Ascending aorta (tissue), 2 donors: ENCODE data around the gene FER1L5. TPM values are rescaled to one million over a fixed set of nuclear protein-coding genes. Genes with fewer than 3 reads are reported as not detected.
A peak's percentile ranks its signal among the peaks of the same experiment; 100 is the strongest.

Experiments used
- DNase-seq, 2 donors: peaks; one replicate each; pipeline ENCODE4 v3.0.0-alpha.2; 2019; ENCODE audit warnings: low spot score in 2 of 2
- H3K27ac ChIP-seq, 2 donors: fragments of 200-600 bp; sonication (generic); one replicate each; pipeline ENCODE4 v1.5.1; 2016 to 2017; ENCODE audit warnings: mild to moderate bottlenecking in 1 of 2
- H3K27me3 ChIP-seq: fragments of 200-600 bp; sonication (generic); one replicate; pipeline ENCODE4 v1.5.1; 2017
- H3K36me3 ChIP-seq, 2 donors: fragments of 200-600 bp; sonication (generic); one replicate each; pipeline ENCODE4 v1.5.1; 2016
- H3K4me1 ChIP-seq, 2 donors: fragments of 200-600 bp; sonication (generic); one replicate each; pipeline ENCODE4 v1.5.1; 2016 to 2017; ENCODE audit warnings: mild to moderate bottlenecking in 1 of 2
- H3K4me3 ChIP-seq, 2 donors: fragments of 200-600 bp; sonication (generic); one replicate each; pipeline ENCODE4 v1.5.1; 2016 to 2017; ENCODE audit warnings: mild to moderate bottlenecking in 1 of 2
- H3K9me3 ChIP-seq, 2 donors: fragments of 200-600 bp; sonication (generic); one replicate each; pipeline ENCODE4 v1.5.1; 2016
- intact Hi-C: fragments of 100-400 bp; cut with DNase I; formaldehyde crosslinking; loops from one replicate; pipeline ENCODE4 v1.15.1; 2023
- total RNA-seq: library from RNA; depleted of rRNA; stranded (reverse); fragments of >200 nt; gene quantifications from one replicate; pipeline ENCODE4 v1.1.0, GENCODE V29; 2016
- TF ChIP-seq, protein P1 (sequence below), 3 experiments: fragments of 200-600 bp in 2 of 3; fragments of 450-650 bp in 1 of 3; sonication (generic) in 2 of 3; IDR thresholded peaks; one replicate each; pipeline ENCODE4 v1.5.1; 2016 to 2019; ENCODE audit warnings: antibody characterized with exemption in 3 of 3, mild to moderate bottlenecking in 1 of 3, moderate library complexity in 1 of 3

The FER1L5 gene
- total RNA-seq: not detected

DNA sequence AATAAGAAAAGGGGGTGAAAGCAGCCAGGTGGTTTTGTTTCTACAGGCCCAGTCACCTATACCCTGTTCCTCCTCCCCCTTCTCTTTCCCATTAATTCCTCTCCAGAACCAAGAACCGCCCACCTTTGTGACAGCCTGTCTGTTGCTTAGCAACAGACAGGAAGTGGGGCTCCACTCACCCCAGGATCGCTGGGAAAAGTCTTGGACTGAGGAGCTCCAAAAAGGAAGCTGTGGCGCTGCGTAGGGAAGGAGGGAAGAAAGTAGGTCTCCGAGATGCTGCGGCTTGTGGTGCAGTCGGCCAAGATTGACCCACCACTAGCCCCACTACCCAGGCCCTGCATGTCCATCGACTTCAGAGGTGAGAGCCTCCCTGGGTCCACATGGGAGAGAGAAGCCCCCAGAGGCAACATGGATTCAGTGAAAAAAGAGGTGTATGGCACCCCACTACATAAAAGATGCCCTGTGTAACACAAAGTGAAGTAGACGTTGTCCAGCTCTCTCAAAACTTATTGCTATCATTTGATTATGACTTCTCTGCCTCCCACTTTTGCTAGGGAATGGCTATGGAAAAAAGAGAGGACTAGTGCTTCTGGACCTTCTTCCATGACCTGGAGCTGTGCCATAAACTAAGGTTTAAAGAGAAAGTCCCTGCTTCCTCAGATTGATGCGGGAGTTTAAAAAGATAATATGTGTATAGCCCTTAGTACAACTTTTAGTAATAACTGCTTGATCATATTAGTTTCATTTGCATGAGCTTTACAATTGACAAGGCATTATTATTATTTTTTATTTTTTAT lies at the start of gene FER1L5:
FER1L5 (plus strand) TSS at position 201 of the 797 bp plus-strand sequence; CDS start at position 274, 73 bp downstream.
- TF ChIP-seq, protein P1, sequence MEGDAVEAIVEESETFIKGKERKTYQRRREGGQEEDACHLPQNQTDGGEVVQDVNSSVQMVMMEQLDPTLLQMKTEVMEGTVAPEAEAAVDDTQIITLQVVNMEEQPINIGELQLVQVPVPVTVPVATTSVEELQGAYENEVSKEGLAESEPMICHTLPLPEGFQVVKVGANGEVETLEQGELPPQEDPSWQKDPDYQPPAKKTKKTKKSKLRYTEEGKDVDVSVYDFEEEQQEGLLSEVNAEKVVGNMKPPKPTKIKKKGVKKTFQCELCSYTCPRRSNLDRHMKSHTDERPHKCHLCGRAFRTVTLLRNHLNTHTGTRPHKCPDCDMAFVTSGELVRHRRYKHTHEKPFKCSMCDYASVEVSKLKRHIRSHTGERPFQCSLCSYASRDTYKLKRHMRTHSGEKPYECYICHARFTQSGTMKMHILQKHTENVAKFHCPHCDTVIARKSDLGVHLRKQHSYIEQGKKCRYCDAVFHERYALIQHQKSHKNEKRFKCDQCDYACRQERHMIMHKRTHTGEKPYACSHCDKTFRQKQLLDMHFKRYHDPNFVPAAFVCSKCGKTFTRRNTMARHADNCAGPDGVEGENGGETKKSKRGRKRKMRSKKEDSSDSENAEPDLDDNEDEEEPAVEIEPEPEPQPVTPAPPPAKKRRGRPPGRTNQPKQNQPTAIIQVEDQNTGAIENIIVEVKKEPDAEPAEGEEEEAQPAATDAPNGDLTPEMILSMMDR (IDR thresholded peaks at IDR 0.05): no peak
- H3K36me3 ChIP-seq: no peaks in the 10 kb centered on the region
- H3K4me1 ChIP-seq: peaks cover 0 to 4% of the 10 kb centered on the region in 2 donors
- H3K9me3 ChIP-seq: peaks cover 0 to 4% of the 10 kb centered on the region in 2 donors
- no peak within 1 kb of the TSS for H3K27ac ChIP-seq
- DNase-seq: no peak
- intact Hi-C loops: no loop called here
- peak within 1 kb of the TSS in 1 of 2 donors; percentile 12 for H3K4me3 ChIP-seq
- H3K27me3 ChIP-seq: no peaks in the 10 kb centered on the region

DNA sequence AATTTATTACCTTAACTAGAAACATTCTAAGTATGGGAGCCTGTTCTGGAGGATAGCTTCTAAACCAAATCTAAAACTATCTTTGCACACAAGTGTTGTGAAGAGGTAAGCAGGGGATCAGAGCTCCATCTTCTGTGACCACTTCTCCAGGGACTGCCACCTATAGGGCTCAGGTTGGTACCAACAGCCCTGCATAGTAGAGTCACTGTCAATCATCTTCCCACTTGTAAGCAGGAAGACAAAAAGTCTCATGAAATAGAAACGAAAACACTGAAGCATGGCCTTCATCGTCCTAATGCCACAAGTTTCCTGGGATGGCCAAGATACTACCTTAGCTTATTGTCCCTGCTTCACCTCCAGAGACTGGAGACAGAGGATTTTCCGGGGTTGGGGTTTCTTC lies 48.3 kb upstream of the FER1L5 start:
- no peak overlapping the region for H3K27ac ChIP-seq
- no peak for DNase-seq
- no peak overlapping the region for H3K4me3 ChIP-seq
- TF ChIP-seq, protein P1 (IDR thresholded peaks at IDR 0.05): no peak
- intact Hi-C loops: no loop called here
- peaks cover 47 to 65% of the 10 kb centered on the region in 2 donors for H3K36me3 ChIP-seq
- no peaks in the 10 kb centered on the region for H3K27me3 ChIP-seq
- no peaks in the 10 kb centered on the region for H3K4me1 ChIP-seq
- H3K9me3 ChIP-seq: no peaks in the 10 kb centered on the region

DNA sequence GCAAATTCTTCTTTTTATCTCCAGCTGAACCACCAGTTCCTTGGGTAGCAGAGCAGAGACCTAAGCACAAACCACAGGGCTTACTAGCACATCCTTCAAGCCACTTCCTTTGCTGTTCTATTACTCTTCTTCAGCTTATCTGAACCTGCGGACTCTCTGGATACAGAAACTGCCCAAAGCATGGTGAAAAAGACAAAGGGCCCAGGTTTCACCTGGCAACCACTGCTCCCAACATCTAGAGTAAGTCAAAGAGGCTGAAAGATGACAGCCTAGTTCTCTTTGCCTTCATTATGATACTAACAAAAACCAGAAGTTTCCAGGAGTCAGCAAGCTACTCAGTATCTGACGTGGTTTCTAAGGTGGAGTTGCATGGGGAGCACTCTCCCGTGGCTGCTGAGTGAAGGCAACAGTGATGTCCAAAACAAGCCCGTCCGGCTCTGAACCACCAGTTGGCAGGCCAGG lies 47.8 kb upstream of the FER1L5 start:
- Histone ChIP-seq H3K27me3 (no peaks in the 10 kb centered on the region), H3K4me1 (no peaks in the 10 kb centered on the region), H3K36me3 (peaks cover 51 to 65% of the 10 kb centered on the region in 2 donors), H3K4me3 (no peak overlapping the region), H3K9me3 (no peaks in the 10 kb centered on the region), H3K27ac (no peak overlapping the region)
- TF ChIP-seq, protein P1 (IDR thresholded peaks at IDR 0.05): no peak
- intact Hi-C loops: no loop called here
- DNase-seq: no peak

DNA sequence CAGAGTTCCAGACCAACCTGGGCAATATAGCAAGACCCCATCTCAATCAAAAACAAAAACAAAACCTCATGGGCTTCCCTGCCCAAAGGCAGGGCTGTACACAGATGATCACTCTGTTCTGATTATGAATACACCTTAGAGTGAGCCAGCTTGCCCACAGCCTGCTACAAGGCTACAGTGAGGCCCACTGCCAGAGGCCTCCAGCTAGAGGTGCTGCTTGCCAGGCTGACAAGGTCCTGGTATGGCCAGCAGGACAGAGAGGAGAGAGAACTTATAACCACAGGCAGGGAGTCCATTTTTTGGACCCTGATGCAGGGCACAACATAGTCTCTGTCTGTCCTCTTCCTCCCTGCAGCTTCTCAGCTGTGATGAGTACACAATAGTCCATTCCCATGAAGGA lies 46.0 kb upstream of the FER1L5 start:
- no peaks in the 10 kb centered on the region for H3K27me3 ChIP-seq
- no peaks in the 10 kb centered on the region for H3K9me3 ChIP-seq
- H3K27ac ChIP-seq: no peak overlapping the region
- peaks cover 66 to 81% of the 10 kb centered on the region in 2 donors for H3K36me3 ChIP-seq
- no peaks in the 10 kb centered on the region for H3K4me1 ChIP-seq
- TF ChIP-seq, protein P1 (IDR thresholded peaks at IDR 0.05): no peak
- H3K4me3 ChIP-seq: no peak overlapping the region
- DNase-seq: no peak
- intact Hi-C loops: no loop called here

DNA sequence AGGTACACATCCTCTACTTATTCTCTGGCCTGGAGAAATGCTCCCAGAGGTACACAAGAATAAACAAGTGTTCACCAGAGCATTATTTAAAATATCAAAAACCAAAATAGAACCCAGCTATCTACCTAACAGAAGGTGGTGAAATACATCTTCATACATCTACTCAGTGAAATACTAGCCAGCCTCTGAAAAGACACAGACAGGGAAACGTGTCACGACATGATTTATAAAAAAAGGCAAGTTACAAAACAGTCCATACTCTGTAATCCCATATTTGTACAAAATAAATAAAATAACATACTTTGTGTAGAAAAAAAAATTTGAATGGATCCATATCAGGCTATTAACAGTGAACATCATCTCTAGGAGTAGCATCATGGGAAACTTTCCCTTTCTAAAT lies 42.6 kb upstream of the FER1L5 start:
- Histone ChIP-seq H3K27ac (no peak overlapping the region), H3K36me3 (peaks cover 79 to 83% of the 10 kb centered on the region in 2 donors), H3K27me3 (no peaks in the 10 kb centered on the region), H3K9me3 (no peaks in the 10 kb centered on the region), H3K4me3 (no peak overlapping the region), H3K4me1 (no peaks in the 10 kb centered on the region)
- TF ChIP-seq, protein P1 (IDR thresholded peaks at IDR 0.05): no peak
- no peak for DNase-seq
- intact Hi-C loops: no loop called here
